Stimulated activated naive CD4-positive, alpha-beta T cell (primary cell): Measurements from ENCODE around the gene ERC2.

Experiments used
- DNase-seq, 6 experiments: peaks; one replicate each; lab custom pipeline; 2025; lab: John Stamatoyannopoulos, UW

Gene ERC2

GRCh38 chr3:56189536-56189935, 278.7 kb downstream of the ERC2 start:
- no peak for DNase-seq

GRCh38 chr3:56188201-56188600, 280.1 kb downstream of the ERC2 start:
- DNase-seq: no peak

GRCh38 chr3:56187051-56187450, 281.2 kb downstream of the ERC2 start:
- DNase-seq: no peak

- no peak for DNase-seq
These were observed 282.4 kb downstream of the ERC2 start for GRCh38 chr3:56185827-56186226.

- DNase-seq: no peak
These were observed 284.7 kb downstream of the ERC2 start for GRCh38 chr3:56183529-56183928.

- no peak for DNase-seq
These were observed 287.8 kb downstream of the ERC2 start for GRCh38 chr3:56180433-56180832.

GRCh38 chr3:56173601-56174000, 294.7 kb downstream of the ERC2 start:
- DNase-seq: no peak

- DNase-seq: no peak
These were observed 303.8 kb downstream of the ERC2 start for GRCh38 chr3:56164436-56164835.

GRCh38 chr3:56157693-56158362, 310.4 kb downstream of the ERC2 start:
- no peak for DNase-seq

GRCh38 chr3:56154297-56154696, 314.0 kb downstream of the ERC2 start:
- no peak for DNase-seq

GRCh38 chr3:56147354-56147753, 320.9 kb downstream of the ERC2 start:
- DNase-seq: no peak

- DNase-seq: no peak
These were observed 322.9 kb downstream of the ERC2 start for GRCh38 chr3:56145410-56145809.

- no peak for DNase-seq
These were observed 323.5 kb downstream of the ERC2 start for GRCh38 chr3:56144805-56145204.

GRCh38 chr3:56137415-56137814, 330.9 kb downstream of the ERC2 start:
- no peak for DNase-seq

- DNase-seq: no peak
These were observed 331.8 kb downstream of the ERC2 start for GRCh38 chr3:56136514-56136913.

GRCh38 chr3:56135941-56136340, 332.3 kb downstream of the ERC2 start:
- no peak for DNase-seq

- DNase-seq: no peak
These were observed 334.8 kb downstream of the ERC2 start for GRCh38 chr3:56133423-56133822.

- no peak for DNase-seq
These were observed 335.5 kb downstream of the ERC2 start for GRCh38 chr3:56132762-56133161.

GRCh38 chr3:56131974-56132590, 336.2 kb downstream of the ERC2 start:
- DNase-seq: no peak

- no peak for DNase-seq
These were observed 338.2 kb downstream of the ERC2 start for GRCh38 chr3:56130036-56130435.

GRCh38 chr3:56126632-56127031, 341.6 kb downstream of the ERC2 start:
- DNase-seq: no peak

- DNase-seq: no peak
These were observed 342.8 kb downstream of the ERC2 start for GRCh38 chr3:56125358-56126005.

GRCh38 chr3:56124546-56124945, 343.7 kb downstream of the ERC2 start:
- DNase-seq: no peak

- DNase-seq: no peak
These were observed 344.8 kb downstream of the ERC2 start for GRCh38 chr3:56123487-56123886.
